WTC11 (cell line): Measurements from ENCODE around the gene OCIAD1.

Experiments
- ATF6 ChIP-seq: sonication (generic); formaldehyde crosslinking; IDR thresholded peaks from 2 replicates; pipeline ENCODE4 v1.8.1; 2023; ENCODE audit warnings: mild to moderate bottlenecking, missing genetic modification reagents
- CTCF ChIP-seq: fragments of 200-600 bp; IDR thresholded peaks from 2 replicates; pipeline ENCODE4 v1.8.0; 2022; ENCODE audit warnings: antibody characterized with exemption
- FOXJ3 ChIP-seq: sonication (generic); formaldehyde crosslinking; IDR thresholded peaks from 2 replicates; pipeline ENCODE4 v1.9.0; 2021; ENCODE audit warnings: missing genetic modification reagents, mild to moderate bottlenecking, borderline replicate concordance
- JUN ChIP-seq: sonication (generic); formaldehyde crosslinking; IDR thresholded peaks from 2 replicates; pipeline ENCODE4 v1.8.0; 2023; ENCODE audit warnings: mild to moderate bottlenecking, missing genetic modification reagents
- TEAD4 ChIP-seq: sonication (generic); formaldehyde crosslinking; IDR thresholded peaks from 2 replicates; pipeline ENCODE4 v1.8.0; 2022; ENCODE audit warnings: mild to moderate bottlenecking, missing genetic modification reagents
- TF ChIP-seq, protein P1 (sequence below): sonication (generic); formaldehyde crosslinking; IDR thresholded peaks from 2 replicates; pipeline ENCODE4 v1.8.1; 2022; ENCODE audit warnings: low read depth, mild to moderate bottlenecking, moderate library complexity, missing genetic modification reagents, borderline replicate concordance

DNA sequence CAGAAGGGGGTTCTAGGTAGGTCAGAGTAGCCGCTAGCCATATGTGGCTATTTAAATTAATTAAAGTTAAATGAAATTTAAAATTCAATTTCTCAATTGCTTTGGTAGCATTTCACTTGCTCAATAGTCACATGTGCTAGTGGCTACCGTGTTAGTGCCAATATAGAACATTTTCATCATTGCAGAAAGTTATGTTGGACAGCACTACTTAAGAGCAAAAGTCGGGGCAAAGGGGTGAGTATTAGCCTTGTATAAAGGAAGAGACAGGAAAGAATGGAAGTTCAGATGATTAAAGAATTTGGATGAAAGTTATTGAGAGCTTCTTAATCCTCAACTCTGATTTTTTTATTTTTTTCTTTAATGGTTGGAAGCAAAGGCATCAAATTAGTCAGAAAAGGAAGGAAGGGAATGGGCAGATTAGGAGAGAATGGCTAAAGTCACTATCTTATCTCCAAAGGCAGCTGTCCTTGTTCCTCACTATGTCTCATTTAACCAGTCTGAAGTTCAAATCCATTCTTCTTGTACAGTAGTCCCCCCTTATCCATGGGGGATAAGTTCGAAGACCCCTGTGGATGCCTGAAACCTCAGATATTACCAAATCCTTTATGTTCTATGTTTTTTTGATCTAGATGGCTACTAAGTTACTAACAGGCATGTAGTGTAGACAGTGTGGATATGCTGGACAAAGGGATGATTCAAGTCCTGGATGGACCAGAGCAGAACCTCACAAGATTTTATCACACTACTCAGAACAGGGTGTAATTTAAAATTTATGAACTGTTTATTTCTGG, 22.9 kb downstream of the OCIAD1 start:
- TF ChIP-seq, protein P1, sequence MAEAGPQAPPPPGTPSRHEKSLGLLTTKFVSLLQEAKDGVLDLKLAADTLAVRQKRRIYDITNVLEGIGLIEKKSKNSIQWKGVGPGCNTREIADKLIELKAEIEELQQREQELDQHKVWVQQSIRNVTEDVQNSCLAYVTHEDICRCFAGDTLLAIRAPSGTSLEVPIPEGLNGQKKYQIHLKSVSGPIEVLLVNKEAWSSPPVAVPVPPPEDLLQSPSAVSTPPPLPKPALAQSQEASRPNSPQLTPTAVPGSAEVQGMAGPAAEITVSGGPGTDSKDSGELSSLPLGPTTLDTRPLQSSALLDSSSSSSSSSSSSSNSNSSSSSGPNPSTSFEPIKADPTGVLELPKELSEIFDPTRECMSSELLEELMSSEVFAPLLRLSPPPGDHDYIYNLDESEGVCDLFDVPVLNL (CRISPR knock-in tag), result no peak
- TF ChIP-seq ATF6 (CRISPR knock-in tag) (no peak), CTCF (no peak), FOXJ3 (CRISPR knock-in tag) (no peak), TEAD4 (CRISPR knock-in tag) (no peak), JUN (CRISPR knock-in tag) (no peak)
